ENCODE data around the gene RASL11B.

DNA sequence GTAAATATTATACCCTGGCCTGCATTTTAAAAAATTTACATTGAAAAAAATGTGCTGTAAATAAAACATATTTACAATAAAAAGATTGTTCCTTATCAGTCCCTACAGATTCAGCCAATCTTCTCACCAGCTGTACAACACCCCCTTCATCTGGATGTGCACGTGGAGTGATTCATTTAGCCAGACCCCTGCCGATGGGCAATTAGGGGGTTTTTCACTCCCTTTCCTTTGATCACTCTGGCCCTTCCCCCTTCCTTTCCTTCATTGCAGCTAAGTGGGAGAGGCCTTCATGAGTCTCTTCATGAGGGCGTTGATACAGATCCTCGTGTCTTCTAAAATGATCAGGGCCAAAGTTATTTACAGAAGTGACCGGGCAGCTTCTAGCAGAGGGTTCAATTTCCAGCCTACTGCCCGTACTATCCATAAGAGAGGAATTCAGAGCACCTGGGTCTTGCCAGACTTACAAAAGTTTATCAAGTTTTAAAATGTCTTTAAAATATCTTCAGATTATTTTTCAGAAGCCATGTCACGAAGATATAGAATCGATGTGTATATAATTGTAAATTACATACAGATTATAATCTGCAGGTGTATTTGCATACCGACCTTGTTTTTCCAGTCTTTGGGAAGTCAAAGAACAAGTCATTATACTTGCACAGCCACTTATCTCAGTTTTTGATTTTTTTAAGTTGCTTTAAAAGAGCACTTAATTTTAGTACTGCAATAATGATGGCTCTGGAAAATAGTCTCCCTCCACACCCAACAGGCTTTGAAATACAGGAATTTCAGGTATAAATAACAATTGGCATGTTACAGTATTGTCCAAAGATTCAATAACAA lies 21.4 kb upstream of the RASL11B start:
- TF ChIP-seq POLR2A (IDR thresholded peaks at IDR 0.05), result no peak
- TF ChIP-seq, protein P1, sequence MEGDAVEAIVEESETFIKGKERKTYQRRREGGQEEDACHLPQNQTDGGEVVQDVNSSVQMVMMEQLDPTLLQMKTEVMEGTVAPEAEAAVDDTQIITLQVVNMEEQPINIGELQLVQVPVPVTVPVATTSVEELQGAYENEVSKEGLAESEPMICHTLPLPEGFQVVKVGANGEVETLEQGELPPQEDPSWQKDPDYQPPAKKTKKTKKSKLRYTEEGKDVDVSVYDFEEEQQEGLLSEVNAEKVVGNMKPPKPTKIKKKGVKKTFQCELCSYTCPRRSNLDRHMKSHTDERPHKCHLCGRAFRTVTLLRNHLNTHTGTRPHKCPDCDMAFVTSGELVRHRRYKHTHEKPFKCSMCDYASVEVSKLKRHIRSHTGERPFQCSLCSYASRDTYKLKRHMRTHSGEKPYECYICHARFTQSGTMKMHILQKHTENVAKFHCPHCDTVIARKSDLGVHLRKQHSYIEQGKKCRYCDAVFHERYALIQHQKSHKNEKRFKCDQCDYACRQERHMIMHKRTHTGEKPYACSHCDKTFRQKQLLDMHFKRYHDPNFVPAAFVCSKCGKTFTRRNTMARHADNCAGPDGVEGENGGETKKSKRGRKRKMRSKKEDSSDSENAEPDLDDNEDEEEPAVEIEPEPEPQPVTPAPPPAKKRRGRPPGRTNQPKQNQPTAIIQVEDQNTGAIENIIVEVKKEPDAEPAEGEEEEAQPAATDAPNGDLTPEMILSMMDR (IDR thresholded peaks at IDR 0.05), result no peak
